K562 (cell line): ENCODE results near the gene HPX. TPM values are rescaled to one million over a fixed set of nuclear protein-coding genes. Genes with fewer than 3 reads are reported as not detected.

ENCODE experiments used
- ATAC-seq: fragments of 200-7000 bp; cut with Tn5 transposase; 3 replicates; pipeline ENCODE4 v1.9.1; 2020; ENCODE audit warnings: moderate library complexity
- BruUV-seq: library from RNA; stranded (reverse); fragments of 400-500 nt; replicated peaks from 2 replicates; lab custom pipeline; 2021; lab: Mats Ljungman, UMichigan
- CTCF ChIA-PET: fragments of 300-600 bp; formaldehyde crosslinking; extraction: SDS; loops from one replicate; lab custom pipeline; 2021; ENCODE audit warnings: low intra/inter-chr PET ratio; lab: Yijun Ruan, JAX
- POLR2A ChIA-PET: fragments of 300-600, 350-650 bp; sonication (Branson Sonifier 250); formaldehyde crosslinking; extraction: SDS; loops from one replicate; lab custom pipeline; 2021; ENCODE audit warnings: antibody characterized with exemption, inconsistent platforms; lab: Yijun Ruan, JAX
- DNase-seq, 4 experiments: peaks; one replicate each; pipeline versions ENCODE4 v3.0.0 to v3.0.0-alpha.2; 2011 to 2018; ENCODE audit warnings: low spot score in 3 of 4, mixed read lengths in 3 of 4; ENCODE audit errors: extremely low read depth in 1 of 4
- FAIRE-seq: peaks from 2 replicates; lab custom pipeline; 2011; peaks lifted over from hg19 to GRCh38; lab: Jason Lieb, UNC
- H2AFZ ChIP-seq: 2 replicates; pipeline ENCODE4 v1.6.0; 2011; ENCODE audit warnings: low read depth, low read length, control low read depth, inconsistent platforms
- H3K27ac ChIP-seq: fragments of 200-600 bp; 3 replicates; pipeline ENCODE4 v1.8.0; 2011; ENCODE audit warnings: low read depth, mild to moderate bottlenecking, control low read depth, inconsistent platforms, low read length, moderate library complexity, mixed read lengths; ENCODE audit errors: extremely low read depth
- H3K27me3 ChIP-seq, 2 experiments: fragments of 300-600 bp in 1 of 2; 2 replicates in 1 of 2; 3 replicates in 1 of 2; pipeline versions ENCODE4 v1.6.0 to v1.8.0; 2011; ENCODE audit warnings: inconsistent platforms in 2 of 2, low read length in 2 of 2, mild to moderate bottlenecking in 1 of 2, mixed read lengths in 1 of 2, moderate library complexity in 1 of 2; ENCODE audit not compliant: control insufficient read depth in 2 of 2, insufficient read depth in 2 of 2
- H3K36me3 ChIP-seq: fragments of 300-600 bp; 3 replicates; pipeline ENCODE4 v1.8.0; 2011; ENCODE audit warnings: mild to moderate bottlenecking, low read length, inconsistent platforms; ENCODE audit not compliant: control insufficient read depth, insufficient read depth
- H3K4me1 ChIP-seq, 2 experiments: fragments of 200-600 bp in 1 of 2; replicated peaks in 1 of 2; 2 replicates in 1 of 2; 3 replicates in 1 of 2; pipeline versions ENCODE4 v1.5.1 to v1.8.0; 2011; ENCODE audit warnings: inconsistent platforms in 2 of 2, low read length in 2 of 2, mild to moderate bottlenecking in 1 of 2, mixed read lengths in 1 of 2, moderate library complexity in 1 of 2; ENCODE audit not compliant: control insufficient read depth in 2 of 2, insufficient read depth in 2 of 2
- H3K4me2 ChIP-seq: 2 replicates; pipeline ENCODE4 v1.6.1; 2011; ENCODE audit warnings: low read length, control low read depth, inconsistent platforms, mixed read lengths; ENCODE audit not compliant: insufficient read depth
- H3K4me3 ChIP-seq: fragments of 200-600 bp; sonication (generic), shearing (Covaris generic); 2 replicates; pipeline ENCODE4 v1.5.1; 2016; ENCODE audit warnings: control low read depth, inconsistent platforms
- H3K79me2 ChIP-seq: fragments of 200-600 bp; 3 replicates; pipeline ENCODE4 v1.8.0; 2011; ENCODE audit warnings: low read length, inconsistent platforms; ENCODE audit not compliant: control insufficient read depth, insufficient read depth
- H3K9ac ChIP-seq, 2 experiments: 2 replicates each; pipeline versions ENCODE4 v1.6.0 to v1.6.1; 2011; ENCODE audit warnings: low read depth in 2 of 2, low read length in 2 of 2, control low read depth in 1 of 2, inconsistent platforms in 1 of 2, mild to moderate bottlenecking in 1 of 2, mixed read lengths in 1 of 2; ENCODE audit not compliant: insufficient read depth in 1 of 2
- H3K9me1 ChIP-seq: one replicate; pipeline ENCODE4 v1.6.0; 2011; ENCODE audit warnings: inconsistent platforms, mild to moderate bottlenecking, low read length, moderate library complexity; ENCODE audit not compliant: control insufficient read depth, insufficient read depth
- H3K9me3 ChIP-seq: replicated peaks from 2 replicates; pipeline ENCODE4 v1.5.1; 2011; ENCODE audit warnings: low read depth, low read length, inconsistent platforms; ENCODE audit not compliant: control insufficient read depth, insufficient read depth
- H4K20me1 ChIP-seq: replicated peaks from 2 replicates; pipeline ENCODE4 v1.6.1; 2011; ENCODE audit warnings: low read length, inconsistent platforms, mixed read lengths; ENCODE audit not compliant: control insufficient read depth, insufficient read depth
- CHCHD3 ChIP-seq: fragments of 250-450 bp; sonication (Bioruptor Pico); IDR thresholded peaks from 2 replicates; pipeline ENCODE4 v2.1.2; 2022; ENCODE audit warnings: mild to moderate bottlenecking
- E2F4 ChIP-seq: sonication (generic); formaldehyde crosslinking; IDR thresholded peaks from 2 replicates; pipeline ENCODE4 v1.8.0; 2022; ENCODE audit warnings: mild to moderate bottlenecking, low read depth, missing genetic modification reagents
- E2F6 ChIP-seq, 2 experiments: IDR thresholded peaks; 2 replicates each; pipeline ENCODE4 v1.6.1; 2011; ENCODE audit warnings: borderline replicate concordance in 1 of 2, control low read depth in 1 of 2, low read depth in 1 of 2, low read length in 1 of 2, mild to moderate bottlenecking in 1 of 2, mixed read lengths in 1 of 2, moderate library complexity in 1 of 2; ENCODE audit not compliant: insufficient read depth in 1 of 2, insufficient read length in 1 of 2, poor library complexity in 1 of 2, severe bottlenecking in 1 of 2; ENCODE audit errors: extremely low read depth in 1 of 2
- ELK3 ChIP-seq: fragments of 450-650 bp; formaldehyde crosslinking; IDR thresholded peaks from 2 replicates; pipeline ENCODE4 v1.4.0; 2020; ENCODE audit warnings: mild to moderate bottlenecking
- HMBOX1 ChIP-seq: sonication (generic); IDR thresholded peaks from 2 replicates; pipeline ENCODE4 v1.6.1; 2016
- NFIC ChIP-seq: fragments of 450-650 bp; IDR thresholded peaks from 2 replicates; pipeline ENCODE4 v1.6.1; 2017; ENCODE audit warnings: mild to moderate bottlenecking, inconsistent platforms
- POLR3A ChIP-seq: IDR thresholded peaks from 2 replicates; pipeline ENCODE4 v1.6.1; 2011; ENCODE audit warnings: borderline replicate concordance, mild to moderate bottlenecking, moderate library complexity; ENCODE audit not compliant: insufficient read length, insufficient read depth; ENCODE audit errors: extremely low read depth
- PTTG1 ChIP-seq: fragments of 450-650 bp; IDR thresholded peaks from 2 replicates; pipeline ENCODE4 v1.6.1; 2016; ENCODE audit warnings: low read depth, mild to moderate bottlenecking, missing genetic modification characterization, missing compliant biosample characterization
- RBFOX2 ChIP-seq: fragments of 200-400 bp; formaldehyde crosslinking; IDR thresholded peaks from 2 replicates; pipeline ENCODE4 v1.6.1; 2017; ENCODE audit warnings: low read depth, mild to moderate bottlenecking, low read length, moderate library complexity
- SP2 ChIP-seq: IDR thresholded peaks from 2 replicates; pipeline ENCODE4 v1.6.1; 2011; ENCODE audit warnings: mild to moderate bottlenecking, low read depth, low read length, moderate library complexity; ENCODE audit not compliant: poor library complexity, severe bottlenecking; ENCODE audit errors: extremely low read depth
- SREBF1 ChIP-seq: fragments of 150-350 bp; IDR thresholded peaks from 2 replicates; pipeline ENCODE4 v1.6.1; 2014; ENCODE audit warnings: antibody characterized with exemption, low read depth, low read length, borderline replicate concordance
- TAF1 ChIP-seq: IDR thresholded peaks from 2 replicates; pipeline ENCODE4 v1.6.1; 2011; ENCODE audit warnings: mild to moderate bottlenecking, low read length, moderate library complexity; ENCODE audit not compliant: insufficient read depth, control insufficient read depth, severe bottlenecking; ENCODE audit errors: extremely low read depth
- ZBTB17 ChIP-seq: fragments of 450-650 bp; formaldehyde crosslinking; IDR thresholded peaks from 2 replicates; pipeline ENCODE4 v1.4.0; 2020; ENCODE audit warnings: mild to moderate bottlenecking
- ZNF12 ChIP-seq: sonication (generic); formaldehyde crosslinking; IDR thresholded peaks from 2 replicates; pipeline ENCODE4 v1.4.0; 2020; ENCODE audit warnings: mild to moderate bottlenecking, missing genetic modification reagents
- ZNF511 ChIP-seq: sonication (generic); formaldehyde crosslinking; IDR thresholded peaks from 2 replicates; pipeline ENCODE4 v1.8.0; 2022; ENCODE audit warnings: mild to moderate bottlenecking, missing genetic modification reagents
- WGBS: fragments of 100-300 bp; shearing (Covaris generic); methylation state at CpG from one replicate; pipeline ENCODE4 v1.1.6; 2016; ENCODE audit warnings: low coverage, mixed read lengths; ENCODE audit not compliant: insufficient coverage; ENCODE audit errors: missing lambda C conversion rate; 5-methylcytosine and 5-hydroxymethylcytosine counted together
- in situ Hi-C: fragments of 300-500 bp; cut with MboI; formaldehyde crosslinking; loops from 4 replicates; pipeline ENCODE4 v1.15.0; 2018; ENCODE audit warnings: inconsistent platforms, mixed read lengths
- intact Hi-C: fragments of 100-400 bp; cut with micrococcal nuclease; formaldehyde crosslinking; loops from 2 replicates; pipeline ENCODE4 v1.14.2; 2022
- polyA plus RNA-seq, 8 experiments: library from polyadenylated mRNA; depleted of rRNA in 4 of 8; stranded (reverse) in 5 of 8; unstranded in 3 of 8; fragments of >200 nt; fragmentation: Nextera tagmentation in 2 of 8; fragmentation: Illumina TruSeq in 1 of 8; extraction: Ambion mirVana in 2 of 8; extraction: Trizol in 1 of 8; gene quantifications; 2 replicates each; pipeline versions ENCODE4 v1.2.1 to v1.2.3, GENCODE V29; 2011 to 2014; ENCODE audit warnings: inconsistent platforms in 1 of 8, missing spikeins in 1 of 8
- total RNA-seq, 7 experiments: library from RNA; depleted of rRNA in 6 of 7; stranded (reverse); fragments of >200 nt in 6 of 7; fragmentation: Illumina TruSeq in 2 of 7; extraction: Trizol in 2 of 7; gene quantifications; 2 replicates each; pipeline versions ENCODE4 v1.2.1 to v1.2.3, GENCODE V29; 2011 to 2021; ENCODE audit warnings: low replicate concordance in 1 of 7

The HPX gene
- total and polyA plus RNA-seq, 9 of the 15 experiments (the other 6 are each of a cell fraction or from before 2014, with no cell fraction given): 0.12 to 1.2 (median 0.49) TPM; not detected in 1

GRCh38 chr11:6468712-6469495 lies 28.1 kb upstream of the HPX start:
- in situ Hi-C loops: no loop called here
- Histone ChIP-seq H3K9me1 (no peaks in the 10 kb centered on the region), H4K20me1 (no peaks in the 10 kb centered on the region), H3K36me3 (no peaks in the 10 kb centered on the region), H3K27me3 (no peaks in the 10 kb centered on the region), H3K9ac (peak overlapping the region; percentile 17 to 39; a peak in 2 of 4 replicates), H2AFZ (peak overlapping the region; percentile 89), H3K4me2 (peak overlapping the region; percentile 54), H3K4me3 (no peak overlapping the region), H3K9me3 (no peaks in the 10 kb centered on the region), H3K79me2 (0 out of 3 replicates have a peak, but pooled peaks cover 3% of the 10 kb centered on the region), H3K27ac (no peak overlapping the region; the same call in 1 of the 3 replicates), H3K4me1 (peaks cover 18 to 19% of the 10 kb centered on the region in 2 experiments; a peak in 4 of 5 replicates)
- peak; percentile 89 to 95 (median 90) for DNase-seq
- ATAC-seq: peak; percentile 95
- WGBS: 28% methylated on average over 6 of the region's 6 CpGs
- BruUV-seq: no TSS peak
- FAIRE-seq: peak; percentile 90
- ChIA-PET POLR2A (interaction anchor here (0.6 to 1.7 kb wide), 10 partner anchors 8 to 235 kb away, joined by 3 to 6 read pairs (median 3); no protein-coding TSS in a partner anchor), CTCF (interaction anchor here (0.6 kb wide), 1 partner anchor 86 kb away, joined by 3 read pairs; no protein-coding TSS in a partner anchor)
- intact Hi-C loops: no loop called here
- TF ChIP-seq E2F4 (CRISPR knock-in tag) (no peak), ZBTB17 (no peak), CHCHD3 (CRISPR knock-in tag) (no peak), HMBOX1 (no peak), RBFOX2 (peak; percentile 29; the same call in 1 of the 2 replicates), POLR3A (no peak), TAF1 (peak; percentile 30), ZNF12 (CRISPR knock-in tag) (no peak), SREBF1 (no peak), SP2 (no peak), E2F6 (IDR thresholded peaks at IDR 0.05; ENCODE audit: borderline replicate concordance in 1 of 2, extremely low read depth in 1 of 2, insufficient read depth in 1 of 2, insufficient read length in 1 of 2, low read depth in 1 of 2, low read length in 1 of 2, poor library complexity in 1 of 2, severe bottlenecking in 1 of 2) (peak in 1 of 2 experiments; percentile 14), PTTG1 (tag) (no peak), NFIC (peak; percentile 75), ELK3 (no peak), ZNF511 (CRISPR knock-in tag) (no peak)
